DND-41 (cell line): ENCODE results near the gene CRIP1.

Experiments used
- ATAC-seq: fragments of 200-7000 bp; cut with Tn5 transposase; 3 replicates; pipeline ENCODE4 v1.9.1; 2021; ENCODE audit warnings: low read depth; ENCODE audit not compliant: insufficient read depth
- DNase-seq: peaks from one replicate; pipeline ENCODE4 v3.0.0-alpha.2; 2020
- H2AFZ ChIP-seq: 2 replicates; pipeline ENCODE4 v1.6.0; 2012; ENCODE audit warnings: low read depth, low read length
- H3K27ac ChIP-seq: 2 replicates; pipeline ENCODE4 v1.5.1; 2012; ENCODE audit warnings: low read length, inconsistent platforms
- H3K27me3 ChIP-seq: fragments of 200-600 bp; sonication (generic); 2 replicates; pipeline ENCODE4 v1.6.0; 2012; ENCODE audit warnings: low read length, mild to moderate bottlenecking, inconsistent platforms; ENCODE audit not compliant: insufficient read depth, poor library complexity
- H3K36me3 ChIP-seq: 2 replicates; pipeline ENCODE4 v1.5.1; 2012; ENCODE audit warnings: low read length, inconsistent platforms; ENCODE audit not compliant: insufficient read depth
- H3K4me1 ChIP-seq: 2 replicates; pipeline ENCODE4 v1.5.1; 2012; ENCODE audit warnings: mild to moderate bottlenecking, low read length; ENCODE audit not compliant: insufficient read depth
- H3K4me2 ChIP-seq: 2 replicates; pipeline ENCODE4 v1.6.0; 2012; ENCODE audit warnings: mild to moderate bottlenecking, moderate library complexity, low read length, inconsistent platforms; ENCODE audit not compliant: insufficient read depth
- H3K4me3 ChIP-seq, 2 experiments: fragments of 200-600 bp in 1 of 2; shearing (Covaris generic) in 1 of 2; 2 replicates each; pipeline ENCODE4 v1.5.1; 2012 to 2016; ENCODE audit warnings: inconsistent platforms in 2 of 2, low read length in 2 of 2, mild to moderate bottlenecking in 2 of 2, low read depth in 1 of 2, moderate library complexity in 1 of 2
- H3K79me2 ChIP-seq: 2 replicates; pipeline ENCODE4 v1.6.0; 2012; ENCODE audit warnings: low read length, inconsistent platforms; ENCODE audit not compliant: insufficient read depth
- H3K9ac ChIP-seq: 2 replicates; pipeline ENCODE4 v1.6.0; 2012; ENCODE audit warnings: low read depth, mild to moderate bottlenecking, inconsistent platforms, low read length, moderate library complexity
- H3K9me3 ChIP-seq: 2 replicates; pipeline ENCODE4 v1.5.1; 2012; ENCODE audit warnings: low read length, moderate library complexity, mild to moderate bottlenecking, inconsistent platforms; ENCODE audit not compliant: insufficient read depth, severe bottlenecking
- H4K20me1 ChIP-seq: 2 replicates; pipeline ENCODE4 v1.6.0; 2012; ENCODE audit warnings: low read length; ENCODE audit not compliant: insufficient read depth
- CTCF ChIP-seq: IDR thresholded peaks from 2 replicates; pipeline ENCODE4 v1.5.1; 2012; ENCODE audit warnings: borderline replicate concordance, low read length, moderate library complexity, mild to moderate bottlenecking; ENCODE audit not compliant: poor library complexity, severe bottlenecking; ENCODE audit errors: extremely low read depth
- EZH2 ChIP-seq: IDR thresholded peaks from 3 replicates; pipeline ENCODE4 v1.6.1; 2012; ENCODE audit warnings: borderline replicate concordance, low read depth, mild to moderate bottlenecking, moderate library complexity, low read length, inconsistent platforms; ENCODE audit not compliant: severe bottlenecking

CRIP1 gene

GRCh38 chr14:105490572-105491365, 4.1 kb downstream of the CRIP1 start, which contains the start of gene TEDC1:
TSS of gene TEDC1 (plus strand) at chr14:105491246. CDS start at chr14:105491376, 130 bp downstream.
- no peaks in the 10 kb centered on the region for H3K9me3 ChIP-seq
- peaks cover 36% of the 10 kb centered on the region for H4K20me1 ChIP-seq
- no peaks in the 10 kb centered on the region for H3K27me3 ChIP-seq
- H3K36me3 ChIP-seq = peaks cover 27% of the 10 kb centered on the region
- ATAC-seq = peak; percentile 80
- DNase-seq = peak; percentile 100
- H2AFZ ChIP-seq = peak within 1 kb of the TSS; percentile 77
- peak within 1 kb of the TSS; percentile 66 to 77; a peak in 3 of 4 replicates for H3K4me3 ChIP-seq
- peak within 1 kb of the TSS; percentile 82 for H3K4me2 ChIP-seq
- H3K27ac ChIP-seq = peak within 1 kb of the TSS; percentile 84
- H3K9ac ChIP-seq = peak within 1 kb of the TSS; percentile 94
- peaks cover 45% of the 10 kb centered on the region for H3K4me1 ChIP-seq
- TF ChIP-seq EZH2 (peak; percentile 29), CTCF (peak; percentile 94)
- peaks cover 13% of the 10 kb centered on the region for H3K79me2 ChIP-seq

GRCh38 chr14:105491366-105491973, 4.8 kb downstream of the CRIP1 start:
- DNase-seq (peak; percentile 87), ATAC-seq (peak; percentile 8)
- Histone ChIP-seq H3K9ac (peak overlapping the region; percentile 94), H3K27me3 (no peaks in the 10 kb centered on the region), H3K79me2 (peaks cover 13% of the 10 kb centered on the region), H2AFZ (peak overlapping the region; percentile 76), H3K9me3 (no peaks in the 10 kb centered on the region), H3K4me3 (peak overlapping the region; percentile 66 to 77; a peak in 3 of 4 replicates), H3K4me1 (peaks cover 45% of the 10 kb centered on the region), H3K27ac (peak overlapping the region; percentile 83), H3K36me3 (peaks cover 27% of the 10 kb centered on the region), H4K20me1 (peaks cover 41% of the 10 kb centered on the region), H3K4me2 (peak overlapping the region; percentile 67)
- no peak for TF ChIP-seq EZH2
- no peak for TF ChIP-seq CTCF

GRCh38 chr14:105492031-105492970, 5.6 kb downstream of the CRIP1 start:
- peak overlapping the region; percentile 66 to 77; a peak in 3 of 4 replicates for H3K4me3 ChIP-seq

More at GRCh38 chr14:105492031-105492970, 5.6 kb downstream of the CRIP1 start:
- Histone ChIP-seq H2AFZ (no peak overlapping the region), H3K36me3 (peaks cover 33% of the 10 kb centered on the region), H3K4me1 (peaks cover 43% of the 10 kb centered on the region), H3K9ac (peak overlapping the region; percentile 94), H3K79me2 (peaks cover 13% of the 10 kb centered on the region), H3K9me3 (no peaks in the 10 kb centered on the region), H3K4me2 (peak overlapping the region; percentile 67), H3K27me3 (no peaks in the 10 kb centered on the region), H4K20me1 (peaks cover 46% of the 10 kb centered on the region), H3K27ac (no peak overlapping the region; the same call in 1 of the 2 replicates)
- no peak for ATAC-seq
- no peak for DNase-seq
- TF ChIP-seq CTCF = no peak
- TF ChIP-seq EZH2 = no peak
